HG02870 (cell line): Measurements from ENCODE around the gene CDH4.

Source experiments
- ATAC-seq: cut with Tn5 transposase; IDR thresholded peaks from one replicate; pipeline ENCODE4 v1.9.1; 2021; ENCODE audit warnings: mild to moderate bottlenecking, moderate library complexity; ENCODE audit not compliant: unreplicated experiment

The CDH4 gene

DNA sequence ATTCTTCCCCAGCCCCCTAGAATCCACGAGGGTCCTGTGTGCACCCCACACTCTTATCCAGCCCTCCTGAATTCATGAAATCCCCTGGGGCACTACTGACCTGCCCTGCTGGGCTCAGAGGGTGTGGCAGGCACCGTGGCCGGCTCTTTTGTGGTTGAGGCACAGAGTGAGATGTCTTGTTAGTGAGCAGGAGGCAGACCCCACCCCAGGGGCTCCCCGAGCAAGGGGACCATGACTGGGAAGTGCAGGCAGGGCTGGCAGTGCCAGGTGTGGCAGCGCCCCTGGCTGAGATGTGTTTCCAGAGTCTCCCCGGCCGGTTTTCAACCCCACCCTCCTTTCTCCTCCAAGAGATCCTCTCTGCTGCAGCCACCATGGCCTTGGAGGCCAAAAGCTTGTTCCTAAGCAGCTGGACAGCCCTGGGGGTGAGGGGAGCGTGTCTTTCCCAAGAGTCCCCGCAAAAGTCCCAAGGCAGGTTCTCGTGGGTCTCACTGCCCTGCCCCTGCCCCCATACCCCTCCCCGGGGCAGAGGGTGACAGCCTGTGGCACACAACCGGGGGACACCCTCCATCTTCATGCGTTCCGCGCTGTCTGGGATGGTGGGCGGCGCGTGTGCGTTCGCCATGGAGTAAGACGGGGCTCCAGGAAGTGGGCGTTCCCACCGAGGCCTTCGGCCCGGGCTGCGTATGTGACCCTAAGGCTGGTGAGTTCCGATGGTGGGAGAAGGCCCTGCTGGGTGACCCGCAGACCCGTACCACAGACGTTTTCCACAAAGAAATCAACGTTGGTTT is 604.8 kb downstream of the CDH4 start:
- no peak for ATAC-seq

DNA sequence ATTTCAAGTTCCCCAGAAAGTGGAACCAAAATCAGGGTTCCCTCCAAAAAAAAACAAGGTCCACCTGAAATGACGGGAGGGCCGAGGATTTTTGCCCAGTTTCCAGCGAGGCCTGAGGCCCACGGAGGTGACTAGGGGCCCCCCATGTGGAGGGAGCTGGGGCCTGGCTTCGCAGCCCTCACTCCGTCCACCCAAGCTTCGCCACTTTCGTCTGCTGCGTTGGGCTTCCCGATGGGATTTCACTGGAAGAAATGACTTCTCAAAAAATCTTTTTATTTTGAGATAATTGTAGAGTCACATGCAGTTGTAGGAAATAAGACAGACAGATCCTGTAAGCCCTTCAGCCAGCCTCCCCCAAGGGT is 605.3 kb downstream of the CDH4 start:
- ATAC-seq: no peak

DNA sequence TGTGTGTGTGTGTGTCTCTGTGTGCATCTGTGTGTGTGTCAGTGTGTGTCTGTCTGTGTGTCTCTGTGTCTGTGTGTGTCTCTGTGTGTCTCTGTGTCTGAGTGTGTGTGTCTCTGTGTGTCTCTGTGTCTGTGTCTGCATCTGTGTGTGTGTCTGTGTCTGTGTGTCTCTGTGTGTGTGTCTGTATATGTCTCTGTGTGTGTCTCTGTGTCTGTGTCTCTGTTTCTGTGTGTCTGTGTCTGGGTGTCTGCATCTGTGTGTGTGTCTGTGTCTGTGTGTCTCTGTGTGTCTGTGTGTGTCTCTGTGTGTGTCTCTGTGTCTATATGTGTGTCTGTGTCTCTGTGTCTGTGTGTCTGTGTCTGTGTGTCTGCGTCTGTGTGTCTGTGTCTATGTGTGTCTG is 605.8 kb downstream of the CDH4 start:
- ATAC-seq: no peak

DNA sequence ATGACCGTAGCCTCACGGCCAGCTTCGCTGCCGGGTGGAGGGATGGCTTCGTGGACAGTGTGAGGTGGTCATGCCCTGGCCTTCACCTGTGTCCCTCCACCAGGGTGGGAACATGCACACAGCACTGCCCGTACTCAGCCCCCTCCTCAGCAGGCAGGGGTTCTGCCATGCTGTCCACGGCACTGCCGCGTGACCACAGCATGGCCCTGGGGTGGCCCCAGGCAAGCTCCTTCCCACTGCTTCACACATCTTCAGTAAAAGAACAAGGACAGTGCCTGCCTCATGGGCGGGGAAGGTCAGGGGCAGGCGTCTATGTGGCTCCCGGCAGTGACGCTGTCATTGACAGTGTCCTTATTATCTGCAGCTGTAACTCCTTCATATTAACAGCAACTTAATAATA is 607.7 kb downstream of the CDH4 start:
- ATAC-seq: no peak

DNA sequence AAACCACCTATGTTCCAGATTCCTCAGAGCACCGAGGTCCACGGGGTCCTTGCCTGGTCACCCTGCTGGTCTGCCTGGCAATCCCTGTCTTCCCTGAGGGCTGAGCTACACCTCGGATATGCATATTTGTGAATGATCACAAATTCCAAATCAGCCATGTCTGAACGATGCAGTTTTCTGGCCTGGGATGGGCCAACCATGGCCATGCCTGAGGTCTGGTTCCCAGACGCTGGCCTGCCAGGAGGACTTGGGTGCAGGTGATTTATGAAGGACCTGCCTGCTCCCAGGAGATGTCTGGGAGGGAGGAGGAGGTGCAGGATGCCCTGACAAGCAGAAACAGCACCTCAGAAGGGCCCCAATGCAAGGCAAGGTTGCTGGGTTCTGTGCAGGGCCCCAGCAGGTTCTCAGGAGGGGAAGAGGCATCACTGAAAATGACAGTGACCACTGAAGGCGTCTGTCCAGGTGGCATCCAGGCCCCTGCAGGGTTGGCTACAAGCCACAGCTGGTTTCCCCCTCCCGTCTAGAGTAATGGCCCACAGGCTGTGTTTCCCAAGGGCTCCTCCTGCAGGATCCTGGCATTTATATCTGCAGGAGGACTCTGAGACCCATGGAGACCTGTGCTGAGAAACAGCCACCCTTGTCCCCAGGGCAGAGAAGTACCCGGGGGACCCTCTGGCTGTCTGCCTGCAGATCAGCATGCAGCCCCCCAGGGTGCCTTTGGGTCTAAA is 608.4 kb downstream of the CDH4 start:
- no peak for ATAC-seq

DNA sequence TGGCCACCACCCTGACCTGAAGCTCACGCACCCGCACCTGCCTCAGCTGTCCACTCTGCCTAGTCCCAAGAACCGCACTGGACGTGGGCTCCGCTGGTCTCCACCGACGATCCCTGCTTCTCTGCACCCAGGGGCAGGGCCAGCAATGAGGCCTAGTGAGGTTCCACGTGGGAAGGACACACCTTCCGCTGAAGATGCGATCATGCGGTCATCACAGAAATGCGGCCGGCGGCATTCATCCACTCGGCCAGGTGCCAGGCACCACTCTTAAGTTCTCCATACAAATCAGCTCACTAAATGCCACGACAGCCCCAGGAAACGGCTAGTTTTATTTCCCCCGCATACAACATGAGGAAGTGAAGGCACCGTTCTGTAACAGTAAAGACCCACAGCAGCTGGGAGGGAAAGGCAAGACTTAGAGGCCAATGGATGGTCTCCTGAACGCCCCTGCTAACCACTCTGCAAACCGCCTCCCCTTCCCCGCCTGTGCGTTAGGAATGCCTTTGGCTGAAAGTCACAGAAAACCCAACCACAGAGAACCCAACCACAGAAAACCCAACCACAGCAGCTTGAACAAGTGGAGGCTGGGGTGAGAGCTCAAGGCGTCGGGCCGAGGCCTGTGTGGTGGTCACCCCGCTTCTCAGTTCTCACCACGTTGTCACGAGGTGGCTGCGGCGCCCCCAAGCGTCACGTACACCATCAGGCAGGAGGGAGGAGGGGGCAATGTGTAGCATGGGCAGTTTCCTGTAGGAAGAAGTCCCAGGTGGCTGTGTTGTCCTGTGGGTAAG is 609.2 kb downstream of the CDH4 start:
- no peak for ATAC-seq

DNA sequence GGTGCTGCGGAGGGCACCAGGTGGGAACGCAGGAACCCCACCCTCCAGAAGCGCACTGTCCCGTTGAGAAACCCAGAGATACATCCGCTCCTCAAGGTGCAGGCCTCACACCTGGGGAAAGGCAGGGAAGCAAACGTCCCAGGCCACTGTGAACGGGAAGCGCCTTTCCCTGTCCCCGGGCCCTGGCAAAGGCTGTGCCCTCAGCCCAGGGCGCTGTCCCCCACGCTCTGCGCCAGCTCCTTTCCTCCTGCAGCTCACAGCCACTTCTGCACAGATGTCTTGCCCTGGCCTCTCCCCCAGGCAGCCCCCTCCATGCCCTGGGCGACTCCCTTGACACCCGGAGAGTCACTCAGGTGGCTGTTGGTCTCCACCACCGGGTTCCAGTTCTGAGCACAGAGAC is 609.8 kb downstream of the CDH4 start:
- ATAC-seq: no peak

DNA sequence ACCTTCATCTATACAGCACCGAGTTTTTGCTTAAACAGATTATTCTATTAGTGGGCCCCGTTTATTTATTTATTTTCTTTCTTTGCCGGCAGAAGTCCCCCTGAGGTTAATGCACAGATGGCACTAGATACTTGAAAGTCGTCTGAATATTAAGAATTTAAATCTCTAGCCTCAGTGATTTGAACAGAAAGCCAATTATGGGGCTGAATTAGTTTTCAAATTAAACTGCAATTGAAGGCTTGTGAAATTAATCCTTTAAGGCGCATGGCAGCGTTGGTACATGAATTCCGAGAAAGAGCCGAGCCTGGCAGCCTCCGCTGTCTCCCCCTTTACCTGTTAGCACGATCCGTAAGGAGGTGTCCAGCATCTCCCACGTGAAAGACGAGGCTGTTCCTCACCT is 610.8 kb downstream of the CDH4 start:
- no peak for ATAC-seq

DNA sequence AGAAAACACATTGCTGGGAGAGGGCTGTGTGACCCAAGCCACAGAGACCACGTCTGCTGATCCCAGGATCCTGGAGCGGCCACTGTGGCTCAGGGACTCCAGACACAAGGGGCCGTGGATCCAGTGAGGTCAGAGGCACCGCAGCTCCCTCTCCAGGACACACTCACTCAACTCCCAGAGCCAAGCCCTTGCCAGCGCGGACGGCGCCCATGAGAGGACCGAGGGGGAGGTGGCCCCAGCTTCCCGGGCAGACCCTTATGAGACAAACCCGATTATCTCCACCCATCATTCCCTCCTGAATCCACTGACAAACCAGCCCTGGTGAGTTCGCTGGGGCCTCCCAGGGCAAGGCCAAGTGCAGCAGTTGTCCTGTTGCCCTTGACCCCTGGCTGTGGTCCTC is 612.4 kb downstream of the CDH4 start:
- no peak for ATAC-seq

DNA sequence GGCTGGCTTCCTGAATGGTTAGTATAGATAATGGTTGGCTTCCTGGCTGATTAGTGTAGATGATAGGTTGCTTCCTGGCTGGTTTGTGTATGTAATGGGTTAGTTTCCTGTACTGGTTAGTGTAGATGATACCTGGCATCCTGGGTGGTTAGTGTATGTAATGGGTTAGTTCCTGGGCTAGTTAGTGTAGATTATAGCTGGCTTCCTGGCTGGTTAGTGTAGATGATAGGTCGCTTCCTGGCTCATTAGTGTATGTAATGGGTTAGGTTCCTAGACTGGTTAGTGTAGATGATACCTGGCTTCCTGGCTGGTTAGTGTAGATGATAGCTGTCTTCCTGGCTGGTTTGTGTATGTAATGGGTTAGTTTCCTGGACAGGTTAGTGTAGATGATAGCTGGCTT is 613.3 kb downstream of the CDH4 start:
- no peak for ATAC-seq

DNA sequence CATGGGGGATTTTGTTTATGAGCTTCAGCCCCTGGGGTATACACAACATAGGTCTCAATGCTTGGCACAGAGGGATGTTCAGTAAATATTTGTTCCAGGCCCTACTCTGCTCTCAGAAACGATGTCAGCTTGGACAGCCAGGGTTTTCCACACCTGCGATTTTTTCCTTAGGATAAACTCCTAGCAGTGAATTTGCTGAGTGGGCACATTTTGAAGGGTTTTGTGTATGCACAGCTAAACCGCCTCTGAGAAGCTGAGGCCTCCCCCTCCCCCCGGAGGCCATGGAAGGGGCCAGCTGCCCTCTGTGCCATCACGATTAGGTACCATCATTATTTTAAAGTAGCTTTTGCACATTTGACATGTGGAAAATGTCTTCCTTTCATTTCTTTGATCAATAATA is 614.1 kb downstream of the CDH4 start:
- no peak for ATAC-seq

DNA sequence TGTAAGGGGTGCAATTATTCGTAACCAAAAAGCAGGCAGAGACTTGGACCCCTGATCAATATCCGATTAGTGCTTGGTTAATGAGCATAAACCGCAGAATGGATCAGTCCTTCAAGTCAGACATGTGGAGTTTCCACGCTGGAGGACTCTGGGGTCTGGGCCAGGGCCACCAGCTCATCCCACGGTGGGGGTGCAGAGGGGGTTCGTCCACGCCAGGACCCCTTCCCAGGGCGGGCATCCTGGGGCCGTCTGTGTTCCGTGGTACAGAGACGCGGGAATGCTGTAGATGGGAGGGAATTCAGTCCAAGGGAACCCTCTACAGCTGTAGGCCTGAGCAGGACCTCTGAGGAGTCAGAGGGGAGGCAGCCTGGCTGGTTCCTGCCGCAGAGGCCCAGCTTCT is 615.9 kb downstream of the CDH4 start:
- no peak for ATAC-seq

DNA sequence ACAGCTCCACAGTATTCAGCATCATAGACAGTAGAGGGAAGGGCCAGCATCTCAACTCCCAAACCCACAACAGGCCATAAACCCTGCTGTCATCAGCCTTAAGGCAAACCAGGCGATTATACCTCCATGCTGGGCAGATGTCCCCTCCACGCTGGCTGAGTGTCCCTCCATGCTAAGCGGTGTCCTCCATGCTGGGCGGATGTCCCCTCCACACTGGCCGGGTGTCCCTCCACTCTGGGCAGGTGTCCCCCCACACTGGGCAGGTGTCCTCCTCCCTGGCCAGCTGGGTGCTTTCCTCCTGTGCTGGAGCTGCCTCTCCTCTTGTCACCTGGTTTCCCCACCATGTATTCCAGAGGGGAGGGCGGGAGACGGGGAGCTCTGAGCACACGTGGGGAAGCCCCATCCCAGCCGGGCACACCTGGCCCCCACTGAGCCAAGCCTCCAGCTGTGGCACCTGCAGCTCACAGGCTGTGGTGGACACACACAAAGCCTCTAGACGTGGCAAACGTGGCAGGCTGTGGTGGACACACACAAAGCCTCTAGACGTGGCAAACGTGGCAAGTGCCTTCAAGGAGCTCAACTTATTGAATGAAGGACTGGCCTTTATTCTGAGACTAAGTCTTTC is 616.5 kb downstream of the CDH4 start:
- no peak for ATAC-seq

DNA sequence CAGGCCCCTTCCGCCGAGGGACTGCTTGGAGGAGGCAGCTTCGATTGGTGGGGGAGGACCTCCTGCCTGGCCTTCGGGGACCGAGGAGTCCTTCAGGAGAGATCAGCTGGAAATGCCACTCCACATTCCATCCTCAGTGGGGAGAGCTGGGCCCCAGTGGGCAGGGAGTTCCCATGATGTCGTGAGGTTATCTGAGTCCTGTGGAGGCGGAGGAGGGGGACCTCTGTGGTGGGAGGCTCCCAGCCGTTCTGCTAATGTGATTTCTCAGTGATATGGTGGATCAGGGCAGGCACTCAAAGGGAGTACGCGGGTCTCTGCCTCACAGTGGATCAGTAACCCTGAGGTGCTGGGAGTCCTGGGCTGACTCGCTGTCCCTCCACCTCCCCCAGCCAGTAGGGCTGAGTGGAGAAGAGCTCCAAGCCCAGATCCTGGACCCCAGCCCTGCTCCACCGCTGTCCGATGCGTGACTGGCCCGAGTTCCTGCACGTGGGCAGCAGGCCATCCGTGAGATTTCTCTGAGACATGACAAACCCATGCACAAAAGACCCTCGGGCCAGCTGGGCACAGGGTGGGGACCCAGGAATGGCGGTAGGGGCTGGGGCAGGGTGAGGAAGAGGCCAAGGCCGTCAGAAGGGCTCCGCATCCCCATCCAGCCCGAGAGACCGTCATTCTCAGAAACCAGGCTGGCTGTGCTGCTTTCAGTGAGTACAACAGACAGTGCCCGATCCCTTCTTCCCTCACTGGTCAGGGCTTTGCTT is 617.9 kb downstream of the CDH4 start:
- ATAC-seq: no peak

DNA sequence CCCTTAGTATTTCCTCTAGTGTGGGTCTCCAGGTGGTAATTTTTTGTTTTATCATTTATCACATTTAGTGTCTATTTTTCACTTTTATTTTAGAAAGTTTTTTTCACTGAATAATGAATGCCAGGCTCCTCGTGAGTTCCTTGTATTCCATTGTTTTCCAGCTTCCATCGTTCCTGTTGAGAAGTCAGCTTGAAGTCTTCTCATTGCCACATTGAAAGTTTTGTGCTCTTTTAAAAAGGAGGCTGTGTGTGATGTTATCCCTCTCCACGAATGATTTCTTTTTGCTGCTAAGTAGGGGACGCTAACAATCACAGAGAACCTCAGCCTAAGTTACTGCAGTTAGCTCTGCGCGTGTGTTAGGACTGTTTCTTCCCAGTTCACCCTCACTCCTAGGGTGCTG is 619.1 kb downstream of the CDH4 start:
- no peak for ATAC-seq

DNA sequence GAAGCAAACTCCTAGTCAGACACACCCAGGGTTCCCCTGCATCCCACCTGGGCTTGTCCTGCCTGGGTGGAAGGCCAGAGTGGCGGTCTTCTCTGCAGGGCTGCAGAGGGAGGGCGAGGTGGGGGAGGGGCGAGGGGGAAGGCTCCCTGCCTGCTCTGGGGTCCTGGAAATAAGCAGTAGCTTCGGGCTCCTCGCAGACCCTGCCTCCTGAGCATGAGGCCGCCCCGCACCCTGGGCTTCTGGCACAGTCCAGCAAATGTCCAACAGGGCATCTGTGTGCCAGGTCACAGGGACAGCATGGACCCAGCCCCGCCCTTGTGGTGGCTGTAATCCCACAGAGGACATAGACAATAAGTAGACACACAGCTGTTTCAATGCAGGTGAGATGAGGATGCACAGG is 619.9 kb downstream of the CDH4 start:
- no peak for ATAC-seq

DNA sequence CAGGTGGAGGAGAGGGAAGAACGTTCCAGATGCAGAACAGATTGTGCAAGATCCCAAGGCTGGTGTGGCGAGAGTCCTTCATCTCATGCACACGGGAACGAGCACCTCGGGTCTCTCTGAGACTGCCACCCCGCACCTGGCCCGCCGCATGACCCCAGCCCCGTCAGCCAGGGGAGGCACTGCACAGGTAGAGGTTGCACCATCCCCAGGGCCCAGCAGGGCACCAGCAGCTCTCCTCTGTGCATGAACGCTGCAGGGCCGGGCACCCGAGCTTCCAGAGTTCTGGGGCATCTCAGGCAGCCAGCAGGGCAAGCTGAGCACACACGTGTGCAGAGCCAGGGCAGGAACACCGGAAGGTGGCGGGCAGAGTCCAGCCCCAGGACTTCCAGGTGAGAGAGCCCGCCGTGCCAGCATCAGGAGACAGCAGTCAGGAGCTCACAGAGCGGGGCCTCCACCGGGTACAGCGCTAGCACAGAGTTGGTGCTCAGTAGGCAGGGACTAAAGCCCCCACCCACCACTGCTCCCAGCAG is 620.4 kb downstream of the CDH4 start:
- ATAC-seq: no peak

DNA sequence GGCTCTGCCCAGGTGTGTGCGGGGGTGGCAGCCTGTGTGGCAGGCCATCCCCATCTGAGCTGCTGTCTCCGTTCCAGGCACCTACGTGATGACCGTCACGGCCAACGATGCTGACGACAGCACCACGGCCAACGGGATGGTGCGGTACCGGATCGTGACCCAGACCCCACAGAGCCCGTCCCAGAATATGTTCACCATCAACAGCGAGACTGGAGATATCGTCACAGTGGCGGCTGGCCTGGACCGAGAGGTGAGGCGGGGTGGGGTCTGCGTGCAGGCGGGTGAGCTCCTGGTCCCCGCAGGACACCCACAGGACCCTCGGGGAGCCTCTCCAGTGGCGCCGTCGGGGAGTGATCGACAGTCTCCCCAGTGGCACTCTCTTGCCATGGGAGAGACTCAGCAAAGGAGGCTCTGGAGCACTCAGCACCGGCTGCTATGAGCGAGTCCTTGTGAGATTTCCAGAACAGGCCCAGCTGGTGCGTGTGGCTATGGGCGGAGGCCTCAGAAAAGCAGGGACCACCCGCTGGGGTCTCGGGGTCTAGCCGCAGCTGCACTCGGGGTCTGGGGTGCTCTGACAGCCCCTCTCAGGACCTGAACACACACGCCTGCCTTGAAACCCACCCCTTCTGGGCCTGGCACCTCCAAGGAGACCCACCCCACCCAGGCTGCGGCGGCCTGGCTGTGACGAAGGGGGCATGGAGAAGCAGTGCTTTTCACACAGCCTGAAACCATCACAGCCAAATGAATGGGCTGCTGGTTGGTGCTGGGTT is 621.8 kb downstream of the CDH4 start:
- ATAC-seq: no peak

DNA sequence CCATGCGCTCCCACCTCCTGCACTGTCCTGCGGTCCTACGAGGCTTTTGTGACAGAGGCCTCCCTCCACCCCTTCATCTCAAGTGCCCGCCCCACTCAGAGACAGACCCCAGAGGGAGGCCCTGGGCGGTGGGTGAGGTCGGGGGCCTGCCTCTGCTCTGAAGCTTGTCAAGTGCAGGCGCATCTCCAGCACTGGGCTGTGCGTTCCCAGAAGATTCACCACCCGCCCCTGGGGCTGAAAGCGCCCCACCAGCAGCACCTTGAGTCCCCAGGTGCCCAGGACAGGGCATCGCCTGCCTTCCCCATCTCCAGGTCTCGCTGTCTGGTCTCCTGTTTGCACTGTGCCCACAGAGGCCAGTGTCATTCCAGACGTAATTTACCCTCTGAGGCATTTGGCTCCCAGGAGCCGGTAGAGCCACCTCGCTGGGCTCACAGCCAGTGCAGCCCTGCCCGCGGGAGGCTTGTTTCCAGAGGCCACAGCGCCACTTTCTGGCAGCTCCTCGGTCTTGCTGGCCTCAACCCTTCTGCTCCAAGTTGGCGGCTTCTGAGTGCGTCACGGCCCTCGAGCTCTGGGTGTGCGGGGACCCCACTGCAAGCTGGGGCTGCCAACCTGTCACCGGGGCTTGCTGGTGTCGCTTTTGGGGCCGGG is 622.5 kb downstream of the CDH4 start:
- no peak for ATAC-seq
